HCT116 (cell line): Measurements from ENCODE around the gene TMIGD2. TPM values are rescaled to one million over a fixed set of nuclear protein-coding genes. Genes with fewer than 3 reads are reported as not detected.

Experiments used
- ATAC-seq: fragments of 200-7000 bp; cut with Tn5 transposase; 2 replicates; pipeline ENCODE4 v1.9.1; 2020; ENCODE audit warnings: mild to moderate bottlenecking, moderate library complexity
- BruUV-seq: library from RNA; stranded (reverse); fragments of 400-500 nt; replicated peaks from 2 replicates; lab custom pipeline; 2021; lab: Mats Ljungman, UMichigan
- CTCF ChIA-PET: fragments of 300-600 bp; sonication (Branson Sonifier 250); formaldehyde crosslinking; loops from one replicate; lab custom pipeline; 2021; ENCODE audit warnings: antibody characterized with exemption; lab: Charles Lee
- POLR2A ChIA-PET: fragments of 300-600, 350-600 bp; sonication (Branson Sonifier 250); formaldehyde crosslinking; loops from one replicate; lab custom pipeline; 2021; ENCODE audit warnings: antibody characterized with exemption; lab: Charles Lee
- RAD21 ChIA-PET, 2 experiments: fragments of 300-600 bp; sonication (Branson Sonifier 250); formaldehyde crosslinking; loops; one replicate each; lab custom pipeline; 2023; ENCODE audit warnings: low total read pairs in 2 of 2; ENCODE audit not compliant: uncharacterized antibody in 2 of 2, unreplicated experiment in 2 of 2, low non-redundant PET in 1 of 2; lab: Charles Lee
- DNase-seq: peaks from one replicate; pipeline ENCODE4 v3.0.0-alpha.2; 2010; ENCODE audit warnings: low read depth, low spot score
- H2AFZ ChIP-seq: fragments of 200-600 bp; shearing (Covaris generic), sonication (generic); 2 replicates; pipeline ENCODE4 v1.6.1; 2017; ENCODE audit warnings: low read depth, mixed run types, mixed read lengths, antibody characterized with exemption, low read length; ENCODE audit not compliant: poor library complexity, severe bottlenecking
- H3K27ac ChIP-seq: 2 replicates; pipeline ENCODE4 v1.5.1; 2012; ENCODE audit warnings: low read depth, low read length
- H3K27me3 ChIP-seq: fragments of 200-600 bp; sonication (generic); 2 replicates; pipeline ENCODE4 v1.6.1; 2016; ENCODE audit warnings: mixed run types, low read length, mixed read lengths; ENCODE audit not compliant: insufficient read depth
- H3K36me3 ChIP-seq, 2 experiments: fragments of 200-500 bp in 1 of 2; fragments of 200-600 bp in 1 of 2; sonication (Bioruptor generic) in 1 of 2; sonication (generic) in 1 of 2; 2 replicates each; pipeline versions ENCODE4 v1.5.1 to v1.6.1; 2014 to 2016; ENCODE audit warnings: low read length in 2 of 2, inconsistent platforms in 1 of 2, mixed read lengths in 1 of 2, mixed run types in 1 of 2; ENCODE audit not compliant: insufficient read depth in 2 of 2, control insufficient read depth in 1 of 2
- H3K4me1 ChIP-seq, 2 experiments: fragments of 200-600 bp in 1 of 2; sonication (generic) in 1 of 2; 2 replicates each; pipeline versions ENCODE4 v1.5.1 to v1.6.1; 2012 to 2017; ENCODE audit warnings: low read length in 2 of 2, inconsistent platforms in 1 of 2, mild to moderate bottlenecking in 1 of 2, mixed read lengths in 1 of 2, mixed run types in 1 of 2, moderate library complexity in 1 of 2; ENCODE audit not compliant: insufficient read depth in 2 of 2, control insufficient read depth in 1 of 2
- H3K4me2 ChIP-seq: fragments of 200-600 bp; sonication (generic); 2 replicates; pipeline ENCODE4 v1.6.1; 2017; ENCODE audit warnings: mixed run types, low read length, mixed read lengths
- H3K4me3 ChIP-seq, 2 experiments: fragments of 200-600 bp in 1 of 2; sonication (generic) in 1 of 2; replicated peaks in 1 of 2; 2 replicates each; pipeline ENCODE4 v1.5.1; 2011 to 2016; ENCODE audit warnings: low read length in 2 of 2, control low read depth in 1 of 2, low read depth in 1 of 2, mild to moderate bottlenecking in 1 of 2, mixed read lengths in 1 of 2, mixed run types in 1 of 2
- H3K79me2 ChIP-seq: fragments of 200-600 bp; sonication (generic); 2 replicates; pipeline ENCODE4 v1.6.1; 2017; ENCODE audit warnings: mild to moderate bottlenecking, mixed run types, low read length, moderate library complexity, mixed read lengths; ENCODE audit not compliant: insufficient read depth
- H3K9ac ChIP-seq: fragments of 200-600 bp; sonication (generic); 2 replicates; pipeline ENCODE4 v1.6.1; 2016; ENCODE audit warnings: low read length, mixed read lengths
- H3K9me2 ChIP-seq: fragments of 200-600 bp; sonication (generic), shearing (Covaris generic); 2 replicates; pipeline ENCODE4 v1.6.1; 2017; ENCODE audit warnings: mixed run types, mild to moderate bottlenecking, moderate library complexity; ENCODE audit not compliant: insufficient read depth
- H3K9me3 ChIP-seq, 2 experiments: fragments of 200-500 bp in 1 of 2; fragments of 200-600 bp in 1 of 2; sonication (Bioruptor generic) in 1 of 2; sonication (generic) in 1 of 2; 2 replicates each; pipeline ENCODE4 v1.6.1; 2014 to 2017; ENCODE audit warnings: low read length in 2 of 2, mixed read lengths in 2 of 2, inconsistent platforms in 1 of 2, low read depth in 1 of 2, mild to moderate bottlenecking in 1 of 2, mixed run types in 1 of 2, moderate library complexity in 1 of 2; ENCODE audit not compliant: control insufficient read depth in 1 of 2, insufficient read depth in 1 of 2
- H4K20me1 ChIP-seq: fragments of 200-600 bp; sonication (generic), shearing (Covaris generic); 2 replicates; pipeline ENCODE4 v1.6.1; 2017; ENCODE audit warnings: mixed run types, mild to moderate bottlenecking, moderate library complexity; ENCODE audit not compliant: insufficient read depth
- CBX3 ChIP-seq: IDR thresholded peaks from 2 replicates; pipeline ENCODE4 v1.6.1; 2012; ENCODE audit warnings: low read depth
- CEBPB ChIP-seq: IDR thresholded peaks from 2 replicates; pipeline ENCODE4 v1.6.1; 2012; ENCODE audit warnings: low read depth
- ELF1 ChIP-seq: IDR thresholded peaks from 2 replicates; pipeline ENCODE4 v1.6.1; 2012; ENCODE audit warnings: low read depth, borderline replicate concordance
- FOSL1 ChIP-seq: IDR thresholded peaks from 2 replicates; pipeline ENCODE4 v1.6.1; 2012; ENCODE audit warnings: low read depth
- RAD21 ChIP-seq: IDR thresholded peaks from 2 replicates; pipeline ENCODE4 v1.6.1; 2012; ENCODE audit warnings: low read depth, mild to moderate bottlenecking
- TCF7L2 ChIP-seq: IDR thresholded peaks from 2 replicates; pipeline ENCODE4 v1.7.0; 2011; ENCODE audit warnings: borderline replicate concordance, inconsistent platforms; ENCODE audit not compliant: insufficient read depth, insufficient read length; ENCODE audit errors: extremely low read depth
- ZNF274 ChIP-seq: fragments of 200-500 bp; sonication (Bioruptor generic); IDR thresholded peaks from 2 replicates; pipeline ENCODE4 v1.6.1; 2014; ENCODE audit warnings: mild to moderate bottlenecking, low read depth, low read length, inconsistent platforms
- intact Hi-C: fragments of 100-400 bp; cut with micrococcal nuclease; formaldehyde crosslinking; loops from 2 replicates; pipeline ENCODE4 v1.10.0; 2022
- total RNA-seq: library from RNA; stranded (reverse); gene quantifications from one replicate; pipeline ENCODE4 v1.2.1, GENCODE V29; 2021; ENCODE audit not compliant: unreplicated experiment
- TF ChIP-seq, protein P1 (sequence below): IDR thresholded peaks from 2 replicates; pipeline ENCODE4 v1.6.1; 2012

TMIGD2 gene
- total RNA-seq, 1 experiment from 2014 or later, result not detected

DNA sequence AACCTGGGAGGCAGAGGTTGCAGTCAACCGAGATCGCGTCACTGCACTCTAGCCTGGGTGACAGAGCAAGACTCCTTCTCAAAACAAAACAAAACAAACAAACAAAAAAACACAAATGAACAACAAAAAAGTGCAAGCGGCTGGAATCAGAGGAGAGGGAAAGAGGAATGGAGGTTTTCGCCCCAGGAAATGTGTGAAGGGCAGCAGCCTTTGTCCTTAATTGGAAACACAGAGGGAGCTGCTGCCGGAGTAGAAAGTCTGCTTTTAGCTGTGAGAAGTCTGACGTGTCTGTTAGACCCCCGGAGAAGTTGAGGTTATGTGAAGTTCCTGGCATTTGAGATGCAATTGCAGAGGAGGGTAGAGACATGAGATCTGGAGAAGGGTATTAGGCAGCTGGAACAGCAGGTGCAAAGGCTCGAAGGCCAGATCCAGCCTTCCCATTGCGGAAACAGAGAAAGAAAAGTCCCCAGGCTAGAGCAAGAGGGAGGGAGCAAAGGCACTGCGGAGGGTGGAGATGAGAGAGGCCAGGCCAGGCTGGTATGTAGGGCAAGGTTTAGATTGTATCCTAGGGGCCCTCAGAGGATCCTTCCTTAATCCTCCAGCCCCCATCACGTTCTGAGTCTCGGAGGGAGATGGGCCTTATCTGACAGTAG is 473 bp downstream of the TMIGD2 start:
- H3K79me2 ChIP-seq, result no peaks in the 10 kb centered on the region
- no TSS peak for BruUV-seq
- DNase-seq (no peak), ATAC-seq (no peak)
- ChIA-PET POLR2A (no interaction called here), CTCF (no interaction called here), RAD21 (no interaction called here)
- no peaks in the 10 kb centered on the region for H3K9me3 ChIP-seq
- no peak overlapping the region for H3K4me2 ChIP-seq
- H3K4me3 ChIP-seq, result no peak overlapping the region
- no peak overlapping the region for H3K27ac ChIP-seq
- no peaks in the 10 kb centered on the region for H3K27me3 ChIP-seq
- H3K36me3 ChIP-seq, result no peaks in the 10 kb centered on the region
- intact Hi-C loops, result no loop called here
- peaks cover 4 to 9% of the 10 kb centered on the region in 2 experiments; a peak in 2 of 4 replicates for H3K4me1 ChIP-seq
- H2AFZ ChIP-seq, result no peak overlapping the region
- no peak overlapping the region for H3K9ac ChIP-seq
- H3K9me2 ChIP-seq, result no peaks in the 10 kb centered on the region
- H4K20me1 ChIP-seq, result no peaks in the 10 kb centered on the region
- TF ChIP-seq RAD21 (no peak), CEBPB (no peak), ZNF274 (no peak), TCF7L2 (no peak), CBX3 (no peak), ELF1 (no peak)
- TF ChIP-seq, protein P1, sequence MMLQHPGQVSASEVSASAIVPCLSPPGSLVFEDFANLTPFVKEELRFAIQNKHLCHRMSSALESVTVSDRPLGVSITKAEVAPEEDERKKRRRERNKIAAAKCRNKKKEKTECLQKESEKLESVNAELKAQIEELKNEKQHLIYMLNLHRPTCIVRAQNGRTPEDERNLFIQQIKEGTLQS, result no peak

DNA sequence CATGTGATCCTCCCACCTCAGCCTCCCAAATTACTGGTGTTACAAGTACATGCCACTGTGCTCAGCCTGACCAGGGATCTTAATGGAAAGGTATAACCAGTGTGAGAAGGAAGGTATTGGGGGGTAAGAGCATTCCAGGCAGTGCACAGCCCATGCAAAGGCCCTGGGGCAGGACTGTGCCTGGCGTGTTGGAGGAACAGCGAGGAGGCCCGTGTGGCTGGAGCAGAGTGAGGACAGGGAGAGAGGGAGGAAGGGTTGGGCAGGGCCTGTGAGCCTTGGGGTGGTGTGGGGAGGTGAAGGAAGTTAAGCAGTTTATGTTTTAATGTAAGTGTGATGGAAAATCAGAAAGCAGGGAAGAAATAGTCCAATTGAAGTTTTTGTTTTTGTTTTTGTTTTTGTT is 1.6 kb downstream of the TMIGD2 start:
- POLR2A ChIA-PET, result no interaction called here
- ATAC-seq (no peak), DNase-seq (no peak)
- intact Hi-C loops, result no loop called here
- no peak overlapping the region for H2AFZ ChIP-seq
- CTCF ChIA-PET, result no interaction called here
- no peaks in the 10 kb centered on the region for H3K9me3 ChIP-seq
- no peak overlapping the region for H3K9ac ChIP-seq
- peaks cover 4 to 9% of the 10 kb centered on the region in 2 experiments; a peak in 2 of 4 replicates for H3K4me1 ChIP-seq
- no peak overlapping the region for H3K4me3 ChIP-seq
- H3K9me2 ChIP-seq, result no peaks in the 10 kb centered on the region
- H3K79me2 ChIP-seq, result no peaks in the 10 kb centered on the region
- no peak overlapping the region for H3K4me2 ChIP-seq
- no peaks in the 10 kb centered on the region for H3K36me3 ChIP-seq
- H4K20me1 ChIP-seq, result no peaks in the 10 kb centered on the region
- no peaks in the 10 kb centered on the region for H3K27me3 ChIP-seq
- TF ChIP-seq TCF7L2 (no peak), FOSL1 (no peak)
- TF ChIP-seq, all 23 proteins: peak for 0
- no TSS peak for BruUV-seq
- no peak overlapping the region for H3K27ac ChIP-seq
- RAD21 ChIA-PET, result no interaction called here
